Endothelial cell of umbilical vein (primary cell): ENCODE results near the gene ARHGEF19.

Experiments used
- CTCF ChIP-seq, 2 donors: IDR thresholded peaks; 1 replicate in 1 of 2; 2 replicates in 1 of 2; pipeline ENCODE4 v1.5.1; 2011; ENCODE audit warnings: low read length in 2 of 2, mild to moderate bottlenecking in 2 of 2, moderate library complexity in 2 of 2, control low read depth in 1 of 2, inconsistent platforms in 1 of 2, low read depth in 1 of 2; ENCODE audit not compliant: insufficient read depth in 1 of 2; ENCODE audit errors: extremely low read depth in 1 of 2
- EZH2 ChIP-seq: IDR thresholded peaks from 2 replicates; pipeline ENCODE4 v1.6.1; 2012; ENCODE audit warnings: borderline replicate concordance, low read depth, mild to moderate bottlenecking, moderate library complexity, low read length, inconsistent platforms; ENCODE audit not compliant: severe bottlenecking
- FOS ChIP-seq: IDR thresholded peaks from 2 replicates; pipeline ENCODE4 v1.6.1; 2011; ENCODE audit warnings: mild to moderate bottlenecking, low read length, moderate library complexity, borderline replicate concordance; ENCODE audit not compliant: insufficient read depth
- JUN ChIP-seq: IDR thresholded peaks from 2 replicates; pipeline ENCODE4 v1.6.1; 2011; ENCODE audit warnings: borderline replicate concordance, low read depth; ENCODE audit not compliant: insufficient read length, insufficient read depth
- POLR2A ChIP-seq: IDR thresholded peaks from 2 replicates; pipeline ENCODE4 v1.6.1; 2012; ENCODE audit warnings: low read depth, mild to moderate bottlenecking, control low read depth, low read length
- POLR2AphosphoS5 ChIP-seq: IDR thresholded peaks from 2 replicates; pipeline ENCODE4 v1.6.1; 2012; ENCODE audit warnings: low read depth, mild to moderate bottlenecking, control low read depth, low read length, moderate library complexity; ENCODE audit not compliant: insufficient read depth
- TF ChIP-seq, protein P1 (sequence below): IDR thresholded peaks from 2 replicates; pipeline ENCODE4 v1.6.1; 2011; ENCODE audit not compliant: insufficient read depth, insufficient read length

DNA sequence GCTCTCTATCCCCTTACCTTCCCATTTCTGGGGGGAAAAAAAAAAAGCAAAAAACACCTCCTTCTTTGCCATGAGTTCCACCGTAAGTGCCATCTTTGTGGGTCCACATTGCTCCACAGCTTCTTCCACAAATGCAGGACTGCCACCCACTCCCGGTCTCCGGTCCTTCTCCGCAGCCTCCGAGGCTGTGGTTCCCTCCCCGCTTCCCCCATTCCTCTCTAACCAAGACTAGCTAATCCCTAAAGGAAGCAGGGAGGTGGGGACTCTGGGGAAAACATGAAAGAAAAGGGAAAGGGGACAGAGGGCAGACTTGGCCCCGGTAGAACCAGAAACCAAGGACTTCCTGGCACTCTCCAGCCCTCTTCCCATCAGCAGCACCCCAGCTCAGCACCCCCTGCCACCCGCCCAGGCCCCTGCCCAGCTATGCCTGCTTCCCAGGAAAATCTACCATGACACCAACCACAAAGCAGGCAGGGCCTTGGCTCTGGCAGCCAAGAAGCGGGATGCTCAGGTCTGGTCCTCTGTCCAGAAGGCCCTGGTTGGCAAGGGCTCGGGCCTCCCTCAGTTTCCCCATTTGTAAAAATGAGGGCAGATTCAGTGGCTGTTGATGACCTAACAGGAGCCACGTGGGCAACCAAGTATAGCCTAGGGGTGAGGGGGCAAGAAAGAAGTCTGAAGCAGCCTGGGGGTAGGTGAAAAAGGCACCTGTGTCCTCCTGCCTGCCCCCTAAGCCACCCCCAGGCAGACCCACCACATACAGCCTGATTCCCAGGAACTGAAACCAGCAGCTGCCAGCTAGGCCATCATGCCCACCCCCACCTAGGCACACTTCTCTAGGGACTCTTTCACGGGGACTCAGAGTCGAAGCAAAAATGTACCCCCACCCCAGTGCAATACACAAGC, 59.1 kb downstream of the ARHGEF19 start:
- TF ChIP-seq CTCF (IDR thresholded peaks at IDR 0.05; ENCODE audit: extremely low read depth in 1 of 2, insufficient read depth in 1 of 2, low read depth in 1 of 2, low read length in 2 of 2) (no peak), POLR2A (no peak), EZH2 (no peak), POLR2AphosphoS5 (no peak), JUN (no peak), FOS (no peak)
- TF ChIP-seq, protein P1, sequence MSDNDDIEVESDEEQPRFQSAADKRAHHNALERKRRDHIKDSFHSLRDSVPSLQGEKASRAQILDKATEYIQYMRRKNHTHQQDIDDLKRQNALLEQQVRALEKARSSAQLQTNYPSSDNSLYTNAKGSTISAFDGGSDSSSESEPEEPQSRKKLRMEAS = no peak
